NCI-H345 treated with DMSO at 0.1 percent for 48 hours (cell line): ENCODE results near the gene EBP.

Experiments used
- DNase-seq: peaks from one replicate; lab custom pipeline; 2025; ENCODE audit not compliant: unreplicated experiment; lab: John Stamatoyannopoulos, UW

Gene EBP

GRCh38 chrX:48574270-48575266 lies 53.0 kb downstream of the EBP start, which contains the start of gene RBM3:
RBM3 (plus strand) TSS chrX:48574484; CDS start chrX:48575181, 697 bp downstream.
- peak; percentile 83 for DNase-seq

- no peak for DNase-seq
Observed at GRCh38 chrX:48575642-48576041, 54.0 kb downstream of the EBP start.

- no peak for DNase-seq
Observed at GRCh38 chrX:48576108-48576507, 54.5 kb downstream of the EBP start.
